HG03159 (cell line): ENCODE measurements around the gene HEPHL1.
"Not testable (repeated sequence)": the region's sequence is repeated elsewhere in the genome, so short reads cannot be mapped to it uniquely, and the experiment has no call there.

Experiments
- ATAC-seq: cut with Tn5 transposase; IDR thresholded peaks from one replicate; pipeline ENCODE4 v1.9.1; 2021; ENCODE audit warnings: mild to moderate bottlenecking, moderate library complexity; ENCODE audit not compliant: unreplicated experiment

HEPHL1 gene

GRCh38 chr11:94020777-94021481 lies at the start of gene HEPHL1:
Gene HEPHL1 (plus strand): TSS chr11:94021354. CDS start chr11:94021369, 15 bp downstream.
- no peak for ATAC-seq

GRCh38 chr11:93972790-93973189 lies 48.4 kb upstream of the HEPHL1 start:
- no peak for ATAC-seq

- not testable (repeated sequence) for ATAC-seq
Measured at GRCh38 chr11:93973322-93974051, 47.7 kb upstream of the HEPHL1 start.

- no peak for ATAC-seq
Measured at GRCh38 chr11:93974759-93975158, 46.4 kb upstream of the HEPHL1 start.

- ATAC-seq: not testable (repeated sequence)
Measured at GRCh38 chr11:93976577-93977254, 44.4 kb upstream of the HEPHL1 start.

GRCh38 chr11:93983542-93984195 lies 37.5 kb upstream of the HEPHL1 start:
- ATAC-seq: no peak

GRCh38 chr11:93984196-93984567 lies 37.0 kb upstream of the HEPHL1 start:
- ATAC-seq: no peak

- ATAC-seq: no peak
Measured at GRCh38 chr11:93984936-93985335, 36.2 kb upstream of the HEPHL1 start.

- ATAC-seq: no peak
Measured at GRCh38 chr11:93986716-93987115, 34.4 kb upstream of the HEPHL1 start.

- ATAC-seq: no peak
Measured at GRCh38 chr11:93988455-93988854, 32.7 kb upstream of the HEPHL1 start.

- ATAC-seq: no peak
Measured at GRCh38 chr11:93988912-93989311, 32.2 kb upstream of the HEPHL1 start.

- no peak for ATAC-seq
Measured at GRCh38 chr11:93993747-93994146, 27.4 kb upstream of the HEPHL1 start.

- no peak for ATAC-seq
Measured at GRCh38 chr11:93997741-93998140, 23.4 kb upstream of the HEPHL1 start.

GRCh38 chr11:94000659-94001058 lies 20.5 kb upstream of the HEPHL1 start:
- ATAC-seq: no peak

- no peak for ATAC-seq
Measured at GRCh38 chr11:94002226-94002625, 18.9 kb upstream of the HEPHL1 start.

- ATAC-seq: no peak
Measured at GRCh38 chr11:94007426-94007825, 13.7 kb upstream of the HEPHL1 start.

GRCh38 chr11:94007906-94008305 lies 13.2 kb upstream of the HEPHL1 start:
- ATAC-seq: no peak

- ATAC-seq: no peak
Measured at GRCh38 chr11:94010136-94010535, 11.0 kb upstream of the HEPHL1 start.

- ATAC-seq: no peak
Measured at GRCh38 chr11:94011478-94011877, 9.7 kb upstream of the HEPHL1 start.

GRCh38 chr11:94017446-94017845 lies 3.7 kb upstream of the HEPHL1 start:
- ATAC-seq: no peak

- ATAC-seq: no peak
Measured at GRCh38 chr11:94018721-94019120, 2.4 kb upstream of the HEPHL1 start.
